MCF 10A (cell line): ENCODE measurements around the gene KHK. TPM values are rescaled to one million over a fixed set of nuclear protein-coding genes. Genes with fewer than 3 reads are reported as not detected.

Experiments
- Bru-seq: library from RNA; stranded (reverse); fragments of 400-500 nt; gene quantifications from one replicate; lab custom pipeline; 2021; lab: Mats Ljungman, UMichigan
- BruChase-seq, 2 experiments: library from RNA; stranded (reverse); fragments of 400-500 nt; gene quantifications; one replicate each; lab custom pipeline; 2021; lab: Mats Ljungman, UMichigan
- BruUV-seq: library from RNA; stranded (reverse); fragments of 400-500 nt; replicated peaks from 2 replicates; lab custom pipeline; 2021; lab: Mats Ljungman, UMichigan
- CTCF ChIA-PET: fragments of 300-600 bp; sonication (Branson Sonifier 250); formaldehyde crosslinking; extraction: SDS; loops from one replicate; lab custom pipeline; 2021; ENCODE audit warnings: antibody characterized with exemption, inconsistent platforms; lab: Yijun Ruan, JAX
- POLR2A ChIA-PET: fragments of 300-600, 350-650 bp; sonication (Branson Sonifier 250); formaldehyde crosslinking; extraction: SDS; loops from one replicate; lab custom pipeline; 2020; ENCODE audit warnings: antibody characterized with exemption, inconsistent platforms; lab: Yijun Ruan, JAX
- DNase-seq: peaks from one replicate; pipeline ENCODE4 v3.0.0-alpha.2; 2018; ENCODE audit not compliant: unreplicated experiment
- H3K27ac Mint-ChIP-seq: one replicate; pipeline ENCODE4 v1.8.0; 2022; ENCODE audit warnings: mild to moderate bottlenecking, low read depth, mixed read lengths; ENCODE audit not compliant: unreplicated experiment
- H3K27me3 Mint-ChIP-seq: one replicate; pipeline ENCODE4 v1.8.0; 2022; ENCODE audit warnings: mixed read lengths; ENCODE audit not compliant: insufficient read depth, unreplicated experiment
- H3K36me3 Mint-ChIP-seq: one replicate; pipeline ENCODE4 v1.8.0; 2022; ENCODE audit warnings: mild to moderate bottlenecking, moderate library complexity, mixed read lengths; ENCODE audit not compliant: insufficient read depth, unreplicated experiment
- H3K4me1 Mint-ChIP-seq: one replicate; pipeline ENCODE4 v1.8.0; 2022; ENCODE audit warnings: mixed read lengths; ENCODE audit not compliant: insufficient read depth, unreplicated experiment
- H3K4me3 Mint-ChIP-seq: one replicate; pipeline ENCODE4 v1.8.0; 2022; ENCODE audit warnings: mild to moderate bottlenecking, moderate library complexity, mixed read lengths; ENCODE audit not compliant: unreplicated experiment
- H3K9me3 Mint-ChIP-seq: one replicate; pipeline ENCODE4 v1.8.0; 2022; ENCODE audit warnings: mixed read lengths; ENCODE audit not compliant: unreplicated experiment
- intact Hi-C: fragments of 100-400 bp; cut with micrococcal nuclease; formaldehyde crosslinking; loops from 2 replicates; pipeline ENCODE4 v1.14.1; 2022
- long read RNA-seq: library from polyadenylated mRNA; stranded (forward); transcript quantifications from one replicate; pipeline ENCODE4 v2.0.0, GENCODE V29; 2022
- total RNA-seq: library from RNA; stranded (reverse); gene quantifications from 2 replicates; pipeline ENCODE4 v1.2.3, GENCODE V29; 2022
- TF ChIP-seq, protein P1 (sequence below): fragments of 200-600 bp; IDR thresholded peaks from one replicate; pipeline ENCODE4 v1.8.0; 2022; ENCODE audit warnings: antibody characterized with exemption, mild to moderate bottlenecking; ENCODE audit not compliant: unreplicated experiment

The KHK gene
- 1.7 and 2.6 TPM in 2 replicates for total RNA-seq
- Bru-seq, nascent RNA: percentile 13 among the genes with signal in this experiment
- BruChase-seq, experiment 1, labeled RNA remaining after a 6-hour chase: percentile 27 among the genes with signal in this experiment
- percentile 16 among the genes with signal in this experiment for BruChase-seq, experiment 2, labeled RNA remaining after a 2-hour chase
- long read RNA-seq, transcript KHK-202 (8 exons, 2,411 nt): major isoform, 6 of 7 reads
- long read RNA-seq, partial matches to known transcripts: 0 of 7 reads
- long read RNA-seq, other reads (novel, unspliced or antisense): 1 of 7 reads

DNA sequence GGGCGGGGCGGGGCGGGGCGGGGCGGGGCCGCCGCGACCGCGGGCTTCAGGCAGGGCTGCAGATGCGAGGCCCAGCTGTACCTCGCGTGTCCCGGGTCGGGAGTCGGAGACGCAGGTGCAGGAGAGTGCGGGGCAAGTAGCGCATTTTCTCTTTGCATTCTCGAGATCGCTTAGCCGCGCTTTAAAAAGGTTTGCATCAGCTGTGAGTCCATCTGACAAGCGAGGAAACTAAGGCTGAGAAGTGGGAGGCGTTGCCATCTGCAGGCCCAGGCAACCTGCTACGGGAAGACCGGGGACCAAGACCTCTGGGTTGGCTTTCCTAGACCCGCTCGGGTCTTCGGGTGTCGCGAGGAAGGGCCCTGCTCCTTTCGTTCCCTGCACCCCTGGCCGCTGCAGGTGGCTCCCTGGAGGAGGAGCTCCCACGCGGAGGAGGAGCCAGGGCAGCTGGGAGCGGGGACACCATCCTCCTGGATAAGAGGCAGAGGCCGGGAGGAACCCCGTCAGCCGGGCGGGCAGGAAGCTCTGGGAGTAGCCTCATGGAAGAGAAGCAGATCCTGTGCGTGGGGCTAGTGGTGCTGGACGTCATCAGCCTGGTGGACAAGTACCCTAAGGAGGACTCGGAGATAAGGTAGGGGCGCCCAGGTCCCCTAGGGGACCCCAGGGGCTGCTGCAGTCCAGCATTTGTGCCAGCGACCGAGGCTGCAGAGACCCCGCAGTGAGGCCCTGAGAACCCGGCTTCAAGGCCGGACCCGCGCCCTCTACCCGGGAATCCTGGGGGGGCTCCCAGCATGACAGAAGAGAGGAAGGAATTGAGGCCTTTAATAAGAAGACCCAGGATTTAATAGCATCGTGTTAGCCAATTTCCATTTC is at the start of gene KHK:
KHK (plus strand) TSS at position 49 of the 870 bp plus-strand sequence; CDS start at position 537, 488 bp downstream.
- BruUV-seq: no TSS peak

DNA sequence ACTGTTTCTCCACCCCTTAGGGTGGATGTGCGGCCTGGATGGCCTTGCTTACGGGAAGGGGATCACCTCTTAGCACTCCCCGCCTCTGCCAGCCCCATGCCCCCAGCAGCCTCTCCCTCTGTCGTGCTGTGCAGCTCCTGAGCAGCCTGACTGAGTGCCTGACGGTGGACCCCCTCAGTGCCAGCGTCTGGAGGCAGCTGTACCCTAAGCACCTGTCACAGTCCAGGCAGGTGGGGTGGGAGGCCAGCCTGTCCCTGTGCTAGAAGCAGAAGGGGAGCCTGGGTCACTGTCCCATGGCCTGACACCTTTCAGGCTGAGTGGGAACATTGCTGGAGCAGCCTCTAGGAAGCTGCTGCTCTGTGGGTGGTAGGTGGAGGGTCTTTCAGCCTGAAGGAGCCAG is 48.6 kb upstream of the KHK start:
- peaks cover 56% of the 10 kb centered on the region for H3K36me3 Mint-ChIP-seq

More for the DNA sequence above, at the start of gene KHK:
- Mint-ChIP-seq H3K4me3 (peak within 1 kb of the TSS; percentile 75), H3K27me3 (no peaks in the 10 kb centered on the region), H3K36me3 (no peaks in the 10 kb centered on the region), H3K27ac (no peak within 1 kb of the TSS), H3K9me3 (no peaks in the 10 kb centered on the region), H3K4me1 (no peaks in the 10 kb centered on the region)
- POLR2A ChIA-PET: interaction anchor here (0.5 to 2.3 kb wide), 11 partner anchors 9 to 425 kb away, joined by 3 to 8 read pairs (median 4); partner anchors contain the start of genes AGBL5, ATRAID, OST4 and PREB
- TF ChIP-seq, protein P1, sequence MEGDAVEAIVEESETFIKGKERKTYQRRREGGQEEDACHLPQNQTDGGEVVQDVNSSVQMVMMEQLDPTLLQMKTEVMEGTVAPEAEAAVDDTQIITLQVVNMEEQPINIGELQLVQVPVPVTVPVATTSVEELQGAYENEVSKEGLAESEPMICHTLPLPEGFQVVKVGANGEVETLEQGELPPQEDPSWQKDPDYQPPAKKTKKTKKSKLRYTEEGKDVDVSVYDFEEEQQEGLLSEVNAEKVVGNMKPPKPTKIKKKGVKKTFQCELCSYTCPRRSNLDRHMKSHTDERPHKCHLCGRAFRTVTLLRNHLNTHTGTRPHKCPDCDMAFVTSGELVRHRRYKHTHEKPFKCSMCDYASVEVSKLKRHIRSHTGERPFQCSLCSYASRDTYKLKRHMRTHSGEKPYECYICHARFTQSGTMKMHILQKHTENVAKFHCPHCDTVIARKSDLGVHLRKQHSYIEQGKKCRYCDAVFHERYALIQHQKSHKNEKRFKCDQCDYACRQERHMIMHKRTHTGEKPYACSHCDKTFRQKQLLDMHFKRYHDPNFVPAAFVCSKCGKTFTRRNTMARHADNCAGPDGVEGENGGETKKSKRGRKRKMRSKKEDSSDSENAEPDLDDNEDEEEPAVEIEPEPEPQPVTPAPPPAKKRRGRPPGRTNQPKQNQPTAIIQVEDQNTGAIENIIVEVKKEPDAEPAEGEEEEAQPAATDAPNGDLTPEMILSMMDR: no peak
- DNase-seq: peak; percentile 46
- CTCF ChIA-PET: interaction anchor here (0.6 to 2.0 kb wide), 16 partner anchors 10 to 1053 kb away, joined by 3 to 22 read pairs (median 4); partner anchors contain the start of genes RAB10 and TRIM54
- intact Hi-C loops: loop anchor here (2.0 kb wide), 1 partner anchor 36 kb away; the partner anchor contains the start of gene AGBL5

DNA sequence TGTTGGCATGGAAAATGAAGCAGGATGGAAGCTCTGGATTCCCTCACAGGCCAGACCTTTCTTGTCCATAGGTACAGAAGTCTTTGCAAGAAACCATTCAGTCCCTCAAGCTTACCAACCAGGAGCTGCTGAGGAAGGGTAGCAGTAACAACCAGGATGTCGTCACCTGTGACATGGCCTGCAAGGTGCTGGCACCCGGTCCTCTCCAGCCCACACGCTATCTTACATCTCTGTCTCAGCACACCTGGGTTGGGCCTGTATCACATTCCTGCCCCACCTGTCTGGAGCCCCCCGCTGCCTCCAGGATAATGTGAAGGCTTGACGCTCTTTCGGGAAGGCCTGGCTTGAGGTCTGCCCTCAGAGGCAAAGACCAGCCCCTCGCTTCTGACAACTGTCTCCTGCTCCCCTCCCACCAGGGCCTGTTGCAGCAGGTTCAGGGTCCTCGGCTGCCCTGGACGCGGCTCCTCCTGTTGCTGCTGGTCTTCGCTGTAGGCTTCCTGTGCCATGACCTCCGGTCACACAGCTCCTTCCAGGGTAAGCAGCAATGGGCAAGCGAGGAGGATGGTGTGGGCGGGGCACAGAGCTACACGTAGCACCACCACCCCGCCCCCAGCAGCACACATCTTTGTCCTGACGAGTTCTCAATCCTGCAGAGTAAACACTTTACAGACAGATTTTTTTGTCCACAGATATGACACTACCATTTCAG is 47.8 kb upstream of the KHK start:
- Mint-ChIP-seq H3K36me3 (peaks cover 53% of the 10 kb centered on the region), H3K27ac (no peak overlapping the region), H3K4me3 (no peak overlapping the region), H3K27me3 (no peaks in the 10 kb centered on the region), H3K4me1 (peaks cover 4% of the 10 kb centered on the region), H3K9me3 (no peaks in the 10 kb centered on the region)
- ChIA-PET POLR2A (interaction anchor here (1.4 to 2.0 kb wide), 3 partner anchors 8 to 12 kb away, joined by 8 to 9 read pairs (median 8); partner anchors contain the start of gene AGBL5), CTCF (interaction anchor here (0.7 to 0.9 kb wide), 3 partner anchors 11 to 77 kb away, joined by 4 to 6 read pairs (median 4); no protein-coding TSS in a partner anchor)
- intact Hi-C loops: no loop called here
- no peak for DNase-seq
- BruUV-seq: no TSS peak
- TF ChIP-seq, protein P1: no peak

More for the DNA sequence above, 48.6 kb upstream of the KHK start:
- no peak overlapping the region for H3K4me3 Mint-ChIP-seq
- no peak overlapping the region for H3K27ac Mint-ChIP-seq
- no peak for DNase-seq
- BruUV-seq: no TSS peak
- no peaks in the 10 kb centered on the region for H3K9me3 Mint-ChIP-seq
- ChIA-PET CTCF (interaction anchor here (0.6 to 1.2 kb wide), 3 partner anchors 8 to 234 kb away, joined by 3 to 6 read pairs (median 3); no protein-coding TSS in a partner anchor), POLR2A (interaction anchor here (1.9 to 2.0 kb wide), 2 partner anchors 9 to 13 kb away, joined by 8 read pairs; partner anchors contain the start of gene AGBL5)
- no peaks in the 10 kb centered on the region for H3K27me3 Mint-ChIP-seq
- intact Hi-C loops: no loop called here
- TF ChIP-seq, protein P1: no peak
- H3K4me1 Mint-ChIP-seq: peaks cover 9% of the 10 kb centered on the region
